Activated naive CD4-positive, alpha-beta T cell treated with anti-CD3 and anti-CD28 coated beads, Interleukin-2, amount 50 U/mL, for 72 hours (primary cell): ENCODE measurements around the gene IFI27L1. TPM values are rescaled to one million over a fixed set of nuclear protein-coding genes. Genes with fewer than 3 reads are reported as not detected.

Source experiments
- ATAC-seq, 2 donors: fragments of 150-1000 bp; cut with Tn5 transposase; 2 replicates each; pipeline ENCODE4 v1.10.0; 2021; ENCODE audit warnings: mild to moderate bottlenecking in 2 of 2, moderate library complexity in 2 of 2
- DNase-seq, 2 donors: peaks; one replicate each; pipeline ENCODE4 v3.0.0; 2021 to 2022; ENCODE audit warnings: low spot score in 2 of 2
- H3K27ac Mint-ChIP-seq, 2 donors: one replicate each; pipeline ENCODE4 v1.8.0; 2022; ENCODE audit warnings: mild to moderate bottlenecking in 2 of 2, mixed read lengths in 2 of 2
- H3K36me3 Mint-ChIP-seq, 2 donors: one replicate each; pipeline ENCODE4 v1.8.0; 2022; ENCODE audit warnings: mixed read lengths in 2 of 2
- H3K9me3 Mint-ChIP-seq, 2 donors: one replicate each; pipeline ENCODE4 v1.8.0; 2022; ENCODE audit warnings: mixed read lengths in 2 of 2
- total RNA-seq, 2 donors: library from RNA; stranded (reverse); gene quantifications; one replicate each; pipeline ENCODE4 v1.2.3, GENCODE V29; 2022

IFI27L1 gene
- total RNA-seq, 2 donors from 2014 or later: 48.0 to 51.4 TPM

DNA sequence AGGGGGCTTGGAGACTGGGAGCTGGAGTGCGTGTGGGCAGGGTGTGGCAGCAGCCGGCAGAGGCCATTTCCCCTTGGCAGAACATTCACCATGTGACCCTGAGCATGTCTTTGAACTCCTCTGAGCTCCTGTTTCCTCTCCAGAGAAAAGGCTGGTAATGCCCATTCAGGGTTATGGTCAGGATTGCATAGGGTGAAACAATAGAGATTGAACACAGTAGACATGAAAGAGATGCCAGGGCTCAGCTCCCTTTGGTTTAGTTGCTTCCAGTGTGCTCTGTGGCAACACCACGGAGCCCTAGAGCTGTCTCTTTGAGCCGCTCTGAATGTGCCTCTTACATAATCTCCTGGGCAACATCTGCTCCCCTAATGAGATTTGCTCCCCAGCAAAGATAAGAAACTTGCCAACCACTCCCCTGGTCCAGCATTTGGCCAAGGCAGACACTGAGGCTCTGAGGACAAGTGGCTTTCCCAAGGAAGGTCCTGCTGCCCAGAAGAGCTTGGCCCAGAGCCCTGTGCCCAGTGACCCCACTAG, 34.0 kb downstream of the IFI27L1 start:
- H3K9me3 Mint-ChIP-seq: peaks cover 4 to 6% of the 10 kb centered on the region in 2 donors
- H3K36me3 Mint-ChIP-seq: peaks cover 7 to 8% of the 10 kb centered on the region in 2 donors
- DNase-seq: no peak
- no peak for ATAC-seq
- no peak overlapping the region for H3K27ac Mint-ChIP-seq

- Mint-ChIP-seq H3K27ac (peak overlapping the region in 1 of 2 donors; percentile 66), H3K36me3 (peaks cover 7 to 9% of the 10 kb centered on the region in 2 donors), H3K9me3 (peaks cover 6 to 9% of the 10 kb centered on the region in 2 donors)
- no peak for ATAC-seq
- no peak for DNase-seq
These were observed 34.5 kb downstream of the IFI27L1 start for GRCh38 chr14:94115631-94116030.

- Mint-ChIP-seq H3K9me3 (peaks cover 10 to 14% of the 10 kb centered on the region in 2 donors), H3K27ac (no peak overlapping the region), H3K36me3 (peaks cover 7 to 17% of the 10 kb centered on the region in 2 donors)
- no peak for ATAC-seq
- no peak for DNase-seq
These were observed 35.6 kb downstream of the IFI27L1 start for GRCh38 chr14:94116701-94117100.

DNA sequence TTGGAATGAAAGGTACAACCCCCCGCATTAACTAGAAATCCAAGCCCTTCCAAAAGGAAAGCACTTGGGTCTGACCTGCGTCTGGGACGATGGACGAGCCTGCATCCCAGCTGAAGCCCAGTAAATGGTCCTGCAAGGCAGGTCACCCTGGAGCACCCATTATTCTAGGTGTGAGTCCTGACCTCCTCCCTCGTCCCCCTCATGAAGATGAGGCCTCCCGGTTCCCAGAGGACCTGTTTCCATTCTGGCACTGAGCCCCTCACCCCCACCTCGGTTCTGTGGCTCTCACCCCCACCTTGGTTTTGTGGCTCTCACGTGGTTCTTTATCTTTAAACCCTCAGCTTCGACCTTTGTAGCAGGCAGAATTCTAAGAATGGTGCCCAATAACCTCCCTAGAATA, 36.7 kb downstream of the IFI27L1 start:
- Mint-ChIP-seq H3K27ac (peak overlapping the region in 1 of 2 donors; percentile 18), H3K36me3 (peaks cover 13 to 19% of the 10 kb centered on the region in 2 donors), H3K9me3 (peaks cover 10 to 16% of the 10 kb centered on the region in 2 donors)
- DNase-seq (no peak), ATAC-seq (no peak)

- Mint-ChIP-seq H3K27ac (no peak overlapping the region), H3K36me3 (peaks cover 19 to 23% of the 10 kb centered on the region in 2 donors), H3K9me3 (peaks cover 10 to 21% of the 10 kb centered on the region in 2 donors)
- DNase-seq: no peak
- ATAC-seq: no peak
These were observed 38.0 kb downstream of the IFI27L1 start for GRCh38 chr14:94119071-94119470.

GRCh38 chr14:94120667-94121340, 39.7 kb downstream of the IFI27L1 start:
- DNase-seq (no peak), ATAC-seq (no peak)
- Mint-ChIP-seq H3K36me3 (peaks cover 19 to 23% of the 10 kb centered on the region in 2 donors), H3K27ac (no peak overlapping the region), H3K9me3 (peaks cover 10 to 21% of the 10 kb centered on the region in 2 donors)

DNA sequence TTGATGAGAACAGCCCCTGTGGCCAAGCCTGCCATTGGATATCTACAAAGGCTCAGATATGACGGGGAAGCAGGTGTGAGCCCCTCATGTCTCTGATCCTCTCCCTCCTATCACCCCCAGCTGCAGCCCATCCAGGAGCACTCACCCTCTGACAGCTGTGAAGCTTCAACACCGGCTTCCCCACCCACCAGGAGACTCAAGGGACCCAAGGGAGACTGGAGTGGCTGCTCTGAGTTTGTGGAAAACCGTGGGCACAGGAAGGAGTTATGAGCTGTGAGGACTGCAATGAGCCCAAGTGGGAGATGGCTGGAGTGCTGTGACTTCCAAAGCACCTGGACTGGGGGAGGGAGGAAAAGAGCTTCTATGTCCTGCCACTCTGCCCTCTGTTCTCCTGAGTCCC, 40.4 kb downstream of the IFI27L1 start:
- ATAC-seq (no peak), DNase-seq (peak in 1 of 2 donors; percentile 49)
- H3K9me3 Mint-ChIP-seq: peaks cover 10 to 21% of the 10 kb centered on the region in 2 donors
- peaks cover 19 to 23% of the 10 kb centered on the region in 2 donors for H3K36me3 Mint-ChIP-seq
- H3K27ac Mint-ChIP-seq: no peak overlapping the region

GRCh38 chr14:94122438-94122837, 41.3 kb downstream of the IFI27L1 start:
- Mint-ChIP-seq H3K27ac (no peak overlapping the region), H3K9me3 (peaks cover 10 to 21% of the 10 kb centered on the region in 2 donors), H3K36me3 (peaks cover 19 to 23% of the 10 kb centered on the region in 2 donors)
- peak in 1 of 2 donors; percentile 18 for DNase-seq
- no peak for ATAC-seq

- Mint-ChIP-seq H3K9me3 (peaks cover 10 to 21% of the 10 kb centered on the region in 2 donors), H3K36me3 (peaks cover 19 to 23% of the 10 kb centered on the region in 2 donors), H3K27ac (no peak overlapping the region)
- ATAC-seq (no peak), DNase-seq (peak in 1 of 2 donors; percentile 20)
These were observed 42.2 kb downstream of the IFI27L1 start for GRCh38 chr14:94123296-94123695.

DNA sequence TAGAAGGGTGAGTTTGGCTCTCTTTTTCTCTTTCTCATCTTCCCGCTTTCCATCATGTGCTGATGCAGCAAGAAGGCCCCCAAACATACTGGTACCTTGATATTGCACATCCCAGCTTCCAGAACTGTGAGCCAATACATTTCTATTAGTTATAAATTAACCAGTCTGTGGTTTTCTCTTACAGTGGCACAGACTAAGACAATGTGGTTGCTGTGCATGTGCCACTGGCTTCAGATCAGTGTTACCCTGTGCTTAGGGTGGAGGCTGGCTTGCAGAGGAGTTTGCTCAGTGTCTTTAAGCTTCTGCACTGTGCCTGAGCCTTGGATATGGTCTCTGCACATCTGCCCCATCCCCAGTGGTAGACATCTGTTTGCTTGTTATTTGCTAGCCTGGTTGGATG, 42.8 kb downstream of the IFI27L1 start:
- peaks cover 10 to 21% of the 10 kb centered on the region in 2 donors for H3K9me3 Mint-ChIP-seq
- H3K27ac Mint-ChIP-seq: no peak overlapping the region
- ATAC-seq (no peak), DNase-seq (no peak)
- peaks cover 19 to 28% of the 10 kb centered on the region in 2 donors for H3K36me3 Mint-ChIP-seq

GRCh38 chr14:94124582-94125377, 43.7 kb downstream of the IFI27L1 start:
- ATAC-seq (no peak), DNase-seq (peak in 1 of 2 donors; percentile 25)
- peaks cover 6 to 16% of the 10 kb centered on the region in 2 donors for H3K9me3 Mint-ChIP-seq
- peaks cover 13 to 25% of the 10 kb centered on the region in 2 donors for H3K36me3 Mint-ChIP-seq
- H3K27ac Mint-ChIP-seq: no peak overlapping the region

- ATAC-seq (no peak), DNase-seq (no peak)
- Mint-ChIP-seq H3K36me3 (peaks cover 7 to 22% of the 10 kb centered on the region in 2 donors), H3K9me3 (peaks cover 2 to 10% of the 10 kb centered on the region in 2 donors), H3K27ac (peak overlapping the region in 1 of 2 donors; percentile 5)
These were observed 44.7 kb downstream of the IFI27L1 start for GRCh38 chr14:94125659-94126418.

DNA sequence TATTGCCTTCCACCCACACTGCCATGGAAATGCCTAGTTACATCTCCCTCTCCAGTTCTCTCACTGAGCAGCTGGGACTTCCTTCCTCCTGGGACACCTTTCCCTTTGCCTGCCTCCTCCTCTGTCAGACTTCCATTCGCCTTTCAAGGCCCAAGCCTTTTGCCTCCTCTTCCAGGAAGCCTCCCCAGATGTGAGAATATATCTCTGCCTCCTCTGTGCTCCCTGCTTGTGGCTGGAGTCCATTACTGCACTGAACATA, 45.2 kb downstream of the IFI27L1 start:
- Mint-ChIP-seq H3K9me3 (peaks cover 0 to 7% of the 10 kb centered on the region in 2 donors), H3K27ac (peak overlapping the region in 1 of 2 donors; percentile 5), H3K36me3 (peaks cover 4 to 22% of the 10 kb centered on the region in 2 donors)
- ATAC-seq (no peak), DNase-seq (no peak)

- H3K36me3 Mint-ChIP-seq: peaks cover under 1 to 22% of the 10 kb centered on the region in 2 donors
- no peak for DNase-seq
- no peak for ATAC-seq
- H3K27ac Mint-ChIP-seq: no peak overlapping the region
- H3K9me3 Mint-ChIP-seq: peaks cover 0 to 7% of the 10 kb centered on the region in 2 donors
These were observed 45.7 kb downstream of the IFI27L1 start for GRCh38 chr14:94126800-94127199.

GRCh38 chr14:94127330-94127729, 46.2 kb downstream of the IFI27L1 start:
- ATAC-seq (no peak), DNase-seq (no peak)
- Mint-ChIP-seq H3K36me3 (peaks cover 0 to 20% of the 10 kb centered on the region in 2 donors), H3K27ac (no peak overlapping the region), H3K9me3 (peaks cover 0 to 7% of the 10 kb centered on the region in 2 donors)

- H3K27ac Mint-ChIP-seq: peak overlapping the region; percentile 72 to 83
- no peak for ATAC-seq
These were observed 47.2 kb downstream of the IFI27L1 start for GRCh38 chr14:94128216-94128839.

More at GRCh38 chr14:94128216-94128839, 47.2 kb downstream of the IFI27L1 start:
- Mint-ChIP-seq H3K36me3 (peaks cover 0 to 11% of the 10 kb centered on the region in 2 donors), H3K9me3 (peaks cover 0 to under 1% of the 10 kb centered on the region in 2 donors)
- no peak for DNase-seq
